GM18907 (cell line): ENCODE data around the gene ZSWIM5.
"Not testable (repeated sequence)": the region's sequence is repeated elsewhere in the genome, so short reads cannot be mapped to it uniquely, and the experiment has no call there.

Experiments
- ATAC-seq: cut with Tn5 transposase; IDR thresholded peaks from one replicate; pipeline ENCODE4 v1.9.1; 2021; ENCODE audit warnings: mild to moderate bottlenecking, moderate library complexity; ENCODE audit not compliant: unreplicated experiment

ZSWIM5 gene

GRCh38 chr1:45008076-45008475, 198.3 kb downstream of the ZSWIM5 start:
- no peak for ATAC-seq

GRCh38 chr1:45007311-45007710, 199.1 kb downstream of the ZSWIM5 start:
- no peak for ATAC-seq

GRCh38 chr1:45005761-45006160, 200.6 kb downstream of the ZSWIM5 start:
- no peak for ATAC-seq

GRCh38 chr1:45004281-45004920, 202.0 kb downstream of the ZSWIM5 start:
- no peak for ATAC-seq

GRCh38 chr1:45003741-45004140, 202.7 kb downstream of the ZSWIM5 start:
- no peak for ATAC-seq

GRCh38 chr1:45002650-45003645, 203.5 kb downstream of the ZSWIM5 start:
- ATAC-seq = no peak

GRCh38 chr1:45001576-45001975, 204.8 kb downstream of the ZSWIM5 start:
- not testable (repeated sequence) for ATAC-seq

GRCh38 chr1:45001011-45001481, 205.4 kb downstream of the ZSWIM5 start:
- no peak for ATAC-seq

- no peak for ATAC-seq
Measured at GRCh38 chr1:44999232-44999631, 207.2 kb downstream of the ZSWIM5 start.

GRCh38 chr1:44995467-44996238, 210.8 kb downstream of the ZSWIM5 start:
- ATAC-seq = no peak

- no peak for ATAC-seq
Measured at GRCh38 chr1:44994309-44994898, 212.0 kb downstream of the ZSWIM5 start.

GRCh38 chr1:44988531-44989156, 217.8 kb downstream of the ZSWIM5 start:
- no peak for ATAC-seq

GRCh38 chr1:44985747-44986359, 220.6 kb downstream of the ZSWIM5 start:
- ATAC-seq = peak; percentile 8

GRCh38 chr1:44977372-44977771, 229.0 kb downstream of the ZSWIM5 start:
- ATAC-seq = not testable (repeated sequence)

- ATAC-seq = no peak
Measured at GRCh38 chr1:44976252-44976651, 230.2 kb downstream of the ZSWIM5 start.

- no peak for ATAC-seq
Measured at GRCh38 chr1:44973645-44974044, 232.8 kb downstream of the ZSWIM5 start.

- no peak for ATAC-seq
Measured at GRCh38 chr1:44970317-44970716, 236.1 kb downstream of the ZSWIM5 start.
